NB4 (cell line): ENCODE measurements around the gene FER.

Experiments used
- CTCF ChIP-seq: IDR thresholded peaks from one replicate; pipeline ENCODE4 v1.5.1; 2012; ENCODE audit warnings: low read depth, low read length
- POLR2A ChIP-seq: IDR thresholded peaks from 2 replicates; pipeline ENCODE4 v1.6.1; 2011; ENCODE audit warnings: mild to moderate bottlenecking; ENCODE audit not compliant: insufficient read length; ENCODE audit errors: extremely low read depth

GRCh38 chr5:108975697-108976096 lies 228.0 kb downstream of the FER start:
- no peak for TF ChIP-seq CTCF
- no peak for TF ChIP-seq POLR2A
